Sigmoid colon (tissue), 7 donors: Measurements from ENCODE around the gene GREB1. TPM values are rescaled to one million over a fixed set of nuclear protein-coding genes. Genes with fewer than 3 reads are reported as not detected.

Experiments used
- DNase-seq: peaks from one replicate; pipeline ENCODE4 v3.0.0-alpha.2; 2019
- H3K27ac ChIP-seq, 4 donors: fragments of 200-600 bp; sonication (generic); one replicate each; pipeline ENCODE4 v1.5.1; 2016 to 2019; ENCODE audit warnings: mild to moderate bottlenecking in 1 of 4
- H3K27me3 ChIP-seq, 3 donors: fragments of 200-600 bp; sonication (generic); one replicate each; pipeline ENCODE4 v1.5.1; 2019; ENCODE audit warnings: mild to moderate bottlenecking in 1 of 3
- H3K36me3 ChIP-seq, 4 donors: fragments of 200-600 bp; sonication (generic); one replicate each; pipeline ENCODE4 v1.5.1; 2016 to 2019
- H3K4me1 ChIP-seq, 4 donors: fragments of 200-600 bp; sonication (generic); one replicate each; pipeline ENCODE4 v1.5.1; 2017 to 2019
- H3K4me3 ChIP-seq, 4 donors: fragments of 200-600 bp; sonication (generic); one replicate each; pipeline ENCODE4 v1.5.1; 2017 to 2019; ENCODE audit warnings: mild to moderate bottlenecking in 2 of 4, moderate library complexity in 1 of 4
- H3K9me3 ChIP-seq, 4 donors: fragments of 200-600 bp in 3 of 4; sonication (generic) in 3 of 4; one replicate each; pipeline versions ENCODE4 v1.5.1 to v1.6.1; 2013 to 2019
- EP300 ChIP-seq, 4 donors: sonication (generic); formaldehyde crosslinking; IDR thresholded peaks; one replicate each; pipeline ENCODE4 v1.6.1; 2017; ENCODE audit warnings: antibody characterized with exemption in 4 of 4
- POLR2A ChIP-seq, 2 donors: fragments of 450-650 bp; IDR thresholded peaks; one replicate each; pipeline ENCODE4 v1.6.1; 2016; ENCODE audit warnings: antibody characterized with exemption in 2 of 2, mild to moderate bottlenecking in 2 of 2, moderate library complexity in 2 of 2
- POLR2AphosphoS5 ChIP-seq, 4 donors: sonication (generic); formaldehyde crosslinking; IDR thresholded peaks; one replicate each; pipeline ENCODE4 v1.6.1; 2017; ENCODE audit warnings: antibody characterized with exemption in 4 of 4
- WGBS, 2 donors: extraction: QIAGEN DNeasy Blood & Tissue Kit; methylation state at CpG; one replicate each; pipeline ENCODE4 v1.1.7; 2013; 5-methylcytosine and 5-hydroxymethylcytosine counted together
- intact Hi-C: fragments of 100-400 bp; cut with DNase I; formaldehyde crosslinking; loops from one replicate; pipeline ENCODE4 v1.15.1; 2023
- polyA plus RNA-seq, 3 donors: library from polyadenylated mRNA; stranded (reverse); fragments of 200-250 nt; gene quantifications; one replicate each; pipeline ENCODE4 v1.2.3, GENCODE V29; 2013
- total RNA-seq, 4 donors: library from RNA; depleted of rRNA; stranded (reverse); fragments of >200 nt; gene quantifications; one replicate each; pipeline ENCODE4 v1.1.0, GENCODE V29; 2016
- TF ChIP-seq, protein P1 (sequence below), 4 experiments: fragments of 450-650 bp in 3 of 4; fragments of 200-600 bp in 1 of 4; IDR thresholded peaks; one replicate each; pipeline ENCODE4 v1.5.1; 2016 to 2019; ENCODE audit warnings: antibody characterized with exemption in 4 of 4, mild to moderate bottlenecking in 3 of 4, moderate library complexity in 2 of 4
- donor health status: healthy with polysubstance abuse.
- donor health status: Bipolar disorder and iron deficiency.
- donor health status: healthy.

The GREB1 gene
- total and polyA plus RNA-seq, 7 donors, result 0.28 to 2.5 (median 1.1) TPM; not detected in 1

DNA sequence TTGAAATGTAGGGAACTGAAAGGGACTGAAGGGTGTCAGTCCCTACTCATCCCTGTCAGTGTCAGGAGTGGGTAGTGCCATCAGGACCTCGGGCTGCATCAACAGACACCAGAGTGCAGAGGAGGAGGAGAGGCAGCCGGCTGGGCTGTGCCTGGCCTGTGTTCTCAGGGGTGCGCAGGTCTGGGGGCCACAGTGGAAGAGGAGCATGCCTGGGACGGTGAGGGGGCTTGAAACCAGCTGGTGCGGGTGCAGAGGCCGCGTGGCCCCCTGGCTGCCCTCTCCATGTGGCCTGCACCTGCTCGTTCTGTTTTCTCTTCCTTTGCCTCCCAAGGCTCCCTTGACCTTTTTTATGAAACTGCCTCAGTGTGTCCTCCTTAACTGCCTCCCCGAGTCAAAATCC lies 94.8 kb downstream of the GREB1 start:
- no peaks in the 10 kb centered on the region for H3K36me3 ChIP-seq
- WGBS, 2 donors, result 81 to 84% methylated on average over 9 of the region's 9 CpGs
- peaks cover 0 to 6% (median 2%) of the 10 kb centered on the region in 4 donors for H3K9me3 ChIP-seq
- H3K4me1 ChIP-seq, result no peaks in the 10 kb centered on the region
- no peaks in the 10 kb centered on the region for H3K27me3 ChIP-seq
- H3K4me3 ChIP-seq, result no peak overlapping the region
- no peak for DNase-seq
- intact Hi-C loops, result no loop called here
- no peak overlapping the region for H3K27ac ChIP-seq
- TF ChIP-seq EP300 (IDR thresholded peaks at IDR 0.05), result no peak

DNA sequence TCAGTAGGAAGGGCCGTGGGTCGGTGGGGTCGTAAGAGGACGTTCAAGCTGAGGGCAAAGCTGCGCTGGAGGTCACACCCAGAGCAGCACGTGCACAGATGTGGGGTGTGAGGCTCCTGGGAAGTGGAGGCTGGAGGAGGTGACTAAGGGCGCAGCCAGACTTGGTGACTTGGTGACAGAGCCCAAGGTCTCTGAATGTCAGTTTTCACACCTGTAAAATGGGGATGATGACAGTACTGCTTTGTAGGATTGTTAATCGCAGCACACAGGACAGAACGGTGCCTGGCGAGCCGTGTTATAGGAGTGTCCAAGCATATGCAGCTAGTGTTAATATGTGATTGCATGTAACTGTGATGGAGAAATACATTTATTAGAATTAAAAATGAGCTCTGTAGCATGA lies 95.4 kb downstream of the GREB1 start:
- Histone ChIP-seq H3K4me3 (no peak overlapping the region), H3K9me3 (peaks cover 0 to 6% (median 2%) of the 10 kb centered on the region in 4 donors), H3K27ac (no peak overlapping the region), H3K4me1 (no peaks in the 10 kb centered on the region), H3K36me3 (no peaks in the 10 kb centered on the region), H3K27me3 (no peaks in the 10 kb centered on the region)
- TF ChIP-seq EP300 (IDR thresholded peaks at IDR 0.05), result no peak
- TF ChIP-seq POLR2A (IDR thresholded peaks at IDR 0.05), result no peak
- TF ChIP-seq POLR2AphosphoS5 (IDR thresholded peaks at IDR 0.05), result no peak
- TF ChIP-seq, protein P1, sequence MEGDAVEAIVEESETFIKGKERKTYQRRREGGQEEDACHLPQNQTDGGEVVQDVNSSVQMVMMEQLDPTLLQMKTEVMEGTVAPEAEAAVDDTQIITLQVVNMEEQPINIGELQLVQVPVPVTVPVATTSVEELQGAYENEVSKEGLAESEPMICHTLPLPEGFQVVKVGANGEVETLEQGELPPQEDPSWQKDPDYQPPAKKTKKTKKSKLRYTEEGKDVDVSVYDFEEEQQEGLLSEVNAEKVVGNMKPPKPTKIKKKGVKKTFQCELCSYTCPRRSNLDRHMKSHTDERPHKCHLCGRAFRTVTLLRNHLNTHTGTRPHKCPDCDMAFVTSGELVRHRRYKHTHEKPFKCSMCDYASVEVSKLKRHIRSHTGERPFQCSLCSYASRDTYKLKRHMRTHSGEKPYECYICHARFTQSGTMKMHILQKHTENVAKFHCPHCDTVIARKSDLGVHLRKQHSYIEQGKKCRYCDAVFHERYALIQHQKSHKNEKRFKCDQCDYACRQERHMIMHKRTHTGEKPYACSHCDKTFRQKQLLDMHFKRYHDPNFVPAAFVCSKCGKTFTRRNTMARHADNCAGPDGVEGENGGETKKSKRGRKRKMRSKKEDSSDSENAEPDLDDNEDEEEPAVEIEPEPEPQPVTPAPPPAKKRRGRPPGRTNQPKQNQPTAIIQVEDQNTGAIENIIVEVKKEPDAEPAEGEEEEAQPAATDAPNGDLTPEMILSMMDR (IDR thresholded peaks at IDR 0.05), result no peak
- 87 to 90% methylated on average over 11 of the region's 11 CpGs for WGBS, 2 donors
- intact Hi-C loops, result no loop called here
- no peak for DNase-seq

- 86 to 90% methylated on average over 11 of the region's 11 CpGs for WGBS, 2 donors
- Histone ChIP-seq H3K4me3 (no peak overlapping the region), H3K4me1 (no peaks in the 10 kb centered on the region), H3K27ac (no peak overlapping the region), H3K36me3 (no peaks in the 10 kb centered on the region), H3K27me3 (no peaks in the 10 kb centered on the region), H3K9me3 (peaks cover 0 to 6% (median 2%) of the 10 kb centered on the region in 4 donors)
- no peak for DNase-seq
- intact Hi-C loops, result no loop called here
- TF ChIP-seq POLR2AphosphoS5 (IDR thresholded peaks at IDR 0.05) (no peak), EP300 (IDR thresholded peaks at IDR 0.05) (no peak)
- TF ChIP-seq, protein P1 (IDR thresholded peaks at IDR 0.05), result no peak
These were observed 96.0 kb downstream of the GREB1 start for GRCh38 chr2:11629851-11630250.

- Histone ChIP-seq H3K36me3 (no peaks in the 10 kb centered on the region), H3K4me3 (no peak overlapping the region), H3K27ac (no peak overlapping the region), H3K27me3 (no peaks in the 10 kb centered on the region), H3K4me1 (no peaks in the 10 kb centered on the region), H3K9me3 (peaks cover 0 to 6% (median 2%) of the 10 kb centered on the region in 4 donors)
- intact Hi-C loops, result no loop called here
- WGBS, 2 donors, result 87 to 94% methylated on average over 4 of the region's 4 CpGs
- no peak for DNase-seq
- TF ChIP-seq POLR2A (IDR thresholded peaks at IDR 0.05) (no peak), EP300 (IDR thresholded peaks at IDR 0.05) (no peak), POLR2AphosphoS5 (IDR thresholded peaks at IDR 0.05) (no peak)
- TF ChIP-seq, protein P1 (IDR thresholded peaks at IDR 0.05), result no peak
These were observed 97.0 kb downstream of the GREB1 start for GRCh38 chr2:11630855-11631254.

DNA sequence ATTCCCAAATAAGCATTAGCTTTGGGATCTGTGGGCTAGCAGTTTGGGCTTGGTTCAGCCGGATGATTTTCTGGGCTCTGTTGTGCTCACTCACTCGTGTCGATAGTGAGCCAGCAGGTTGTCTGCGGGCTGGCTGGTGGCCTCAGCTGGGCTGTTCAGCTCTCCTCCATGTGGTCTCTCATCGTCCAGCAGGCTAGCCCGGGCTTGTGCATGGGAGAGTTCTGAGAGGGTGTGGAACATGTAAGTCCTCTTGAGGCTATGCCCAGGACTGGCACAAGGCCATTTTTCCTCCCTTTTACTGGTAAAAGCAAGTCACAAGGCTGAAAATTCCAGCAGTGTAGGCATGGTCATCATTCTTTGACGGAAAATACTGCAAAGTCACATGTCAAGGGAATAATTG lies 97.6 kb downstream of the GREB1 start:
- Histone ChIP-seq H3K27me3 (no peaks in the 10 kb centered on the region), H3K9me3 (peaks cover 0 to 6% (median 2%) of the 10 kb centered on the region in 4 donors), H3K36me3 (no peaks in the 10 kb centered on the region), H3K27ac (no peak overlapping the region), H3K4me3 (no peak overlapping the region), H3K4me1 (no peaks in the 10 kb centered on the region)
- WGBS, 2 donors, result 92 to 94% methylated on average over 7 of the region's 7 CpGs
- intact Hi-C loops, result no loop called here
- no peak for DNase-seq
- TF ChIP-seq POLR2AphosphoS5 (IDR thresholded peaks at IDR 0.05), result no peak
- TF ChIP-seq EP300 (IDR thresholded peaks at IDR 0.05), result no peak
- TF ChIP-seq, protein P1 (IDR thresholded peaks at IDR 0.05), result no peak
- TF ChIP-seq POLR2A (IDR thresholded peaks at IDR 0.05), result no peak
